Subcutaneous adipose tissue (tissue), 4 donors: ENCODE results near the gene SNX27. TPM values are rescaled to one million over a fixed set of nuclear protein-coding genes. Genes with fewer than 3 reads are reported as not detected.

Experiments used
- total RNA-seq, 4 donors: library from RNA; depleted of rRNA; stranded (reverse); fragments of >200 nt; gene quantifications; one replicate each; pipeline ENCODE4 v1.1.0, GENCODE V29; 2016
- TF ChIP-seq, protein P1 (sequence below): fragments of 450-650 bp; IDR thresholded peaks from one replicate; pipeline ENCODE4 v1.5.1; 2016; ENCODE audit warnings: low read depth, mild to moderate bottlenecking, control low read depth, antibody characterized with exemption, moderate library complexity

SNX27 gene
- total RNA-seq, 4 donors from 2014 or later: 30.0 to 62.2 (median 46.6) TPM

DNA sequence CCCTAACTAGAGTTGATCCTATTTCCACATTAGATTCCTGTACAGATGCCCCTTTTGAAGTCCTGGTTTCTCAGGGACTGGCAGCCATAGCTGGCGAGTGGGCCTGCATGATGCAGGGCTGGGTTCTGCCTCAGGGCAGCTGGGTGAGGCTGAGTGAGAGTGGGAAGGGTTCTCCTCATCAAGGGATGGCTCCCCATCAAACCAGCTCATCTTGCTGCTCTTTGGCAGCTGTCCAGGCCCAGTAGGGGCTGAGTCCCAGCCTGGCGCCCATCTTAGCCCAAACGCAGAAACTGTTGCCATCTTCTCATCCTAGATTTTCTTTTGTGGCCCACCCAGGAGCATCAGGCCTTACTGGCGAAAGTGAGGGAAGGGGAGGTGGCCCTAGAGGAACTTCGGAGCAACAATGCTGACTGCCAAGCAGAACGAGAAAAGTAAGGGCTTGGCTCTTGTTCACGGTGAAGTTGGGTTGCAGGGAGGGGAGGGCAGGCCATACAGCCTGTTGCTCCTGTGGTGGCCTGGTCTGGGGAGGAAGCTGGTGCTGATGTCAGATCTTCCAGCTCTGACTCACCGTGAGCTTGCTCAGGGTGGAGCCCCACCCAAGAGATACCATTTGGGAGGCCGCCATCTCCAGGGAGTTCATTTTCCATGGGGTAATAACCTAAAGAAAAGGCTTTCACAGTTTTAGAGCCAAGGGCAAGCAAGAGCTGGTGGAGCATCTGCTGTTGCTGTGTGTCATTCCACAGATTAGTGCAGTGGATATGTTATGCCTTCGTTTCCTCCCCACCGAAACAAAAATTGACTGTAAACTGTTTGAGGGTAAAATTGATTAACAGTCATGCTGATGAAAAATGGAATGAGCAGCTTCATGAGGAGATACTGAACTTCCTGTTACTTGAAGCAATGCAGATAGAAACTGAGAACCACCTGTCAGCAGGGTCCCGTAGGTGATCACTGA is 37.0 kb upstream of the SNX27 start:
- TF ChIP-seq, protein P1, sequence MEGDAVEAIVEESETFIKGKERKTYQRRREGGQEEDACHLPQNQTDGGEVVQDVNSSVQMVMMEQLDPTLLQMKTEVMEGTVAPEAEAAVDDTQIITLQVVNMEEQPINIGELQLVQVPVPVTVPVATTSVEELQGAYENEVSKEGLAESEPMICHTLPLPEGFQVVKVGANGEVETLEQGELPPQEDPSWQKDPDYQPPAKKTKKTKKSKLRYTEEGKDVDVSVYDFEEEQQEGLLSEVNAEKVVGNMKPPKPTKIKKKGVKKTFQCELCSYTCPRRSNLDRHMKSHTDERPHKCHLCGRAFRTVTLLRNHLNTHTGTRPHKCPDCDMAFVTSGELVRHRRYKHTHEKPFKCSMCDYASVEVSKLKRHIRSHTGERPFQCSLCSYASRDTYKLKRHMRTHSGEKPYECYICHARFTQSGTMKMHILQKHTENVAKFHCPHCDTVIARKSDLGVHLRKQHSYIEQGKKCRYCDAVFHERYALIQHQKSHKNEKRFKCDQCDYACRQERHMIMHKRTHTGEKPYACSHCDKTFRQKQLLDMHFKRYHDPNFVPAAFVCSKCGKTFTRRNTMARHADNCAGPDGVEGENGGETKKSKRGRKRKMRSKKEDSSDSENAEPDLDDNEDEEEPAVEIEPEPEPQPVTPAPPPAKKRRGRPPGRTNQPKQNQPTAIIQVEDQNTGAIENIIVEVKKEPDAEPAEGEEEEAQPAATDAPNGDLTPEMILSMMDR: no peak

DNA sequence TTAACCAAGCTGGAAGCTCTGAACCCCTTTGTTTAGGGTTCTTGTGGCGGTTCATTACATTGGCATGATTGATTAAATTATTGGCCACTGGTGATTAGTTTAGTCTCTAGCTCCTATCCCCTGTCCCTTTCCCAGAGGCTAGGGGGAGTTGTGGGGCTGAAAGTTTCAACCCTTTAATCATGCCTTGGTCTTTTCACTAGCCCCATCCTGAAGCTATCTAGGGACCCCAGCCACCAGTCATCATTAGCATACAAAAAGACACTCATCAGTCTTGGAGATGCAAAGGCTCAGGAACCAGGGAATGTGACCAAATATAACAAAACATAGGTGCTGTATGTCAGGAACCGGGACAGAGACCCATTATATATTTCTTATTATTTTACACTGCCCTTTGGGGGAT is 34.7 kb upstream of the SNX27 start:
- TF ChIP-seq, protein P1: no peak

DNA sequence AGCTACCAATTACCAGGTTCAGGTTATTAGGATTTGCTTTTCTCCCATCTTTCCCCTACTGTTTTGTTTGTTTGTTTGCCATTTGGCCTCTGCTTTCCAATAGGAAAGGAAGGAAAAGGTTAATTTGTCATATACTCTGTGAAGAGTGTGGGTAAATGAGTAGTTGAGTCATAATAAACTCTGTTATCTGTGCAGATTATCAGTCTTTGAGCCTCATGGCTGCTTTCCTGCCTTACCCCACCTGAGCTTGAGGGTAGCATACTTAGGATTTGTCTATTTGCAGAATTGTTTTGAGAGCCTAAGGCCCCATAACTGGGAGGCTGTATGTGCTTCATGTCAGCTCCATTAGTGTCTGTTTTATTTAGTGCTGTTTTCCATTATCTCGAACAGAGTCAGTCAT is 32.9 kb upstream of the SNX27 start:
- TF ChIP-seq, protein P1: no peak

DNA sequence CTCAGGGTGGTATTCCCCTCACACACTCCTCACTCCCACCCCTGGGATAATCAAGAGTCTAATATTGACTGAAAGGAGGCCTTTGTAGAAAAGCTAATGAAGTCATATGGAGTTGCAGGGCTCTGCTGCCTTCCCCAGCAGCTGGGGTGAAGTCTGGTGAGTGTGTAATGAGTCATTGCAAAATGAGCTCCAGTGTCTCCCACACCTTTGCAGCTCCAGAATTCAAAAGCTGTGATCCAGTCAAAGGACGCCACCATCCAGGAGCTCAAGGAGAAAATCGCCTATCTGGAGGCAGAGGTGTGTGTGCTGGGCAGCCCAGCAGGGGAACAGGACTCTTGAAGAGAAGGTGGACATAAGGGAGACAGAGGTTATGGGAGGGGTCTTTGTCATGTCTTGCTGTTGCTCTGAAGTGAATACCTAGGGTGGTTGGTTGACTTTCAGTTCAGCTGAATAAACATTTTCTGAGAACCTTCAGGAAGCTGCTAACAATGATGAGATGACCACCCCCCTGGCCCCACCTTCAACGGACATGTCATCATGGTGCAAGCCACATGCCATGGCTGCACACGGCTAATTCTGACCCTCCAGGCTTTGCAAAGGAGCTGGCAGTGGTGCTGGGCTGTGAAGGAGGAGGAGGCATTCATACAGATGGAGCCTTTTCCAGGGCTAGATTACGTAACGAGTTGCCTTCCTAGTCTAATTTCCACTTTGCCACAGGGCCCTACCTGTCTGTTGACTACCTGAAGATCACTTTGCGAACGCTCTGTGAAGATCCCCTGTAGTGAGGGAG is 32.2 kb upstream of the SNX27 start:
- TF ChIP-seq, protein P1: no peak

DNA sequence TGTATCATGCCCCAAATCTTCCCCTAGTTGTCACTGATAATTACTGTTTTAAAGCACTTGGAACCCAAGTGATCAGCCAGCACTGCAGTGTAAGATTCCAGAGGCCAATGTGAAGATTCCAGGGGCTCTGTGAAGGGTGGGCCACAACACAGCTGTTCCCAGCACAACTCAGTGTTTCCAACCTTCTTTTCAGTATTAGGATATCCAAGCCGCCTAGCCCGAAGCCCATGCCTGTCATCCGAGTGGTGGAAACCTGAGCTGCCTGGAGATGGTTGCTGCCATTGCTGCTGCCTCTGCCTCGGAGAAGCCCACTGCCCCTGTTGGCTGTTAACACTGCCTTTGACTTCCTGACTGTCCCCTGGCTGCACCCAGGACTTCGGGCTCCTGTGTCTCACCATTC is 30.4 kb upstream of the SNX27 start:
- TF ChIP-seq, protein P1: no peak

DNA sequence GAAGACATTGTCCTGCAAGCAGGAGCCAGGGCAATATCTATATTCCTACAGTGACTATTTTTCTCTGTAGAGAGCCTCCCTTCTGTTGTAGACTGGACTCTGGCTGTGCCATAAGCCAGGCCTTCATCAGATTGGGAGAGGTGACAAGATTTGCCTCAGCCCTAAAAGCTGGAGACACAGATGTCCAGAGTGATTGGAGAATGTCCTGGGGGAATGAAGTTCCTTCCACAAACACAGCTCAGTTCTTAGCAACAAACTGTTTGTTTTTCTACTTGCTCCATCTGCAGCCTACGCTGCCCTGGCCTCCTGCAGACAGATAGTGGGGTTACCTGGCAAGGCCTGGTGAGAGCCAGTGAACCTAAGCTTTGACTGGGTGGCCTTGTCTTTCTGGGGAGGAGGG is 29.9 kb upstream of the SNX27 start:
- TF ChIP-seq, protein P1: no peak

DNA sequence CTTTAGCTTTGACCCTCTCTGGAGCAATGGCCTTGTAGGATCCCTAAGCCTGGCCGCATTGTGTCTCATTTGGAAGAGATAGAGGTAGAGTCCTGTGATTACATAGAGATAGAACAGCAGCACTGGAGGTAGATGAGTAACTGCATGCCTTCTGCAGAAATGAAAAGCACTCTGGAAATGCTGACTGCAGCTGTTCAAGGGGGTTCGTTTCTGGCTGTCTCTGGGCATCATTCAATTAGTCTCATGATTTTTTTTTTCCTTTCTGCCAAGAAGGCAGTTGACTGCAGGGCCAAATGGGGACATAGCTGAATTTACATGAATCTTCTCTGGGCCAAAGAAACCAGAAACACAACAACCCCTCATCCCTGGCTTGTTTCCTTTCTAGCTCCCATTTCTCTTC is 28.1 kb upstream of the SNX27 start:
- TF ChIP-seq, protein P1: no peak
